Measurements from ENCODE around the gene POLD1.

GRCh38 chr19:50467566-50467965, 83.4 kb downstream of the POLD1 start:
- TF ChIP-seq CTCF (IDR thresholded peaks at IDR 0.05; ENCODE audit: low read depth, low read length, missing input control): no peak
- TF ChIP-seq YY1 (IDR thresholded peaks at IDR 0.05): no peak
- TF ChIP-seq SP1 (IDR thresholded peaks at IDR 0.05): no peak

Measured in liver (tissue), 3 donors.